Cardiac muscle cell (in vitro differentiated cells and primary cell): ENCODE measurements around the gene KRABD2.
A peak's percentile ranks its signal among the peaks of the same experiment; 100 is the strongest.

Experiments
- DNase-seq, 2 donors: peaks; one replicate each; pipeline versions ENCODE4 v3.0.0 to v3.0.0-alpha.2; 2010 to 2017; ENCODE audit warnings: low read depth in 1 of 2, low spot score in 1 of 2
- H3K27ac ChIP-seq: fragments of 200-600 bp; sonication (generic); 2 replicates; pipeline ENCODE4 v1.5.1; 2016
- H3K27me3 ChIP-seq: fragments of 200-600 bp; sonication (generic); 2 replicates; pipeline ENCODE4 v1.6.0; 2016; ENCODE audit warnings: control low read depth
- H3K36me3 ChIP-seq: fragments of 200-600 bp; sonication (generic); 2 replicates; pipeline ENCODE4 v1.5.1; 2016; ENCODE audit warnings: control low read depth
- H3K4me1 ChIP-seq: fragments of 200-600 bp; sonication (generic); 2 replicates; pipeline ENCODE4 v1.8.1; 2017; ENCODE audit warnings: low read depth, mild to moderate bottlenecking, mixed run types
- H3K4me3 ChIP-seq: fragments of 200-600 bp; sonication (generic); 2 replicates; pipeline ENCODE4 v1.5.1; 2016; ENCODE audit warnings: mild to moderate bottlenecking
- H3K9me3 ChIP-seq: fragments of 200-600 bp; sonication (generic); 2 replicates; pipeline ENCODE4 v1.5.1; 2017; ENCODE audit warnings: low read depth, mild to moderate bottlenecking, control low read depth
- CTCF ChIP-seq: IDR thresholded peaks from 2 replicates; pipeline ENCODE4 v1.5.1; 2012; ENCODE audit warnings: low read depth, mild to moderate bottlenecking, low read length

The KRABD2 gene

GRCh38 chr17:8366231-8366630 is 10.3 kb downstream of the KRABD2 start:
- Histone ChIP-seq H3K36me3 (peaks cover 14% of the 10 kb centered on the region), H3K4me1 (no peaks in the 10 kb centered on the region), H3K27me3 (no peaks in the 10 kb centered on the region), H3K4me3 (no peak overlapping the region), H3K9me3 (no peaks in the 10 kb centered on the region), H3K27ac (peak overlapping the region; percentile 24)
- DNase-seq, result peak in 1 of 2 donors; percentile 89
- TF ChIP-seq CTCF, result no peak

GRCh38 chr17:8365143-8365542 is 11.4 kb downstream of the KRABD2 start:
- Histone ChIP-seq H3K27me3 (no peaks in the 10 kb centered on the region), H3K4me1 (no peaks in the 10 kb centered on the region), H3K4me3 (no peak overlapping the region), H3K9me3 (no peaks in the 10 kb centered on the region), H3K36me3 (peaks cover 13% of the 10 kb centered on the region), H3K27ac (no peak overlapping the region)
- TF ChIP-seq CTCF, result no peak
- peak in 1 of 2 donors; percentile 39 for DNase-seq

GRCh38 chr17:8362651-8363332 is 13.7 kb downstream of the KRABD2 start:
- no peak for TF ChIP-seq CTCF
- H3K27ac ChIP-seq, result no peak overlapping the region
- no peak for DNase-seq
- H3K9me3 ChIP-seq, result no peaks in the 10 kb centered on the region
- no peaks in the 10 kb centered on the region for H3K27me3 ChIP-seq
- no peak overlapping the region for H3K4me3 ChIP-seq
- no peaks in the 10 kb centered on the region for H3K4me1 ChIP-seq
- H3K36me3 ChIP-seq, result no peaks in the 10 kb centered on the region

GRCh38 chr17:8360751-8361150 is 15.8 kb downstream of the KRABD2 start:
- no peak for DNase-seq
- H3K27me3 ChIP-seq, result no peaks in the 10 kb centered on the region
- H3K4me1 ChIP-seq, result no peaks in the 10 kb centered on the region
- no peak for TF ChIP-seq CTCF
- no peaks in the 10 kb centered on the region for H3K36me3 ChIP-seq
- no peaks in the 10 kb centered on the region for H3K9me3 ChIP-seq
- H3K27ac ChIP-seq, result no peak overlapping the region
- H3K4me3 ChIP-seq, result no peak overlapping the region

- no peak for DNase-seq
- Histone ChIP-seq H3K27me3 (no peaks in the 10 kb centered on the region), H3K36me3 (no peaks in the 10 kb centered on the region), H3K4me3 (no peak overlapping the region), H3K27ac (no peak overlapping the region), H3K4me1 (no peaks in the 10 kb centered on the region), H3K9me3 (no peaks in the 10 kb centered on the region)
- no peak for TF ChIP-seq CTCF
Measured at GRCh38 chr17:8360260-8360659, 16.2 kb downstream of the KRABD2 start.
